DND-41 (cell line): Measurements from ENCODE around the gene NACC2.

Source experiments
- ATAC-seq: fragments of 200-7000 bp; cut with Tn5 transposase; 3 replicates; pipeline ENCODE4 v1.9.1; 2021; ENCODE audit warnings: low read depth; ENCODE audit not compliant: insufficient read depth
- DNase-seq: peaks from one replicate; pipeline ENCODE4 v3.0.0-alpha.2; 2020
- H2AFZ ChIP-seq: 2 replicates; pipeline ENCODE4 v1.6.0; 2012; ENCODE audit warnings: low read depth, low read length
- H3K27ac ChIP-seq: 2 replicates; pipeline ENCODE4 v1.5.1; 2012; ENCODE audit warnings: low read length, inconsistent platforms
- H3K27me3 ChIP-seq: fragments of 200-600 bp; sonication (generic); 2 replicates; pipeline ENCODE4 v1.6.0; 2012; ENCODE audit warnings: low read length, mild to moderate bottlenecking, inconsistent platforms; ENCODE audit not compliant: insufficient read depth, poor library complexity
- H3K36me3 ChIP-seq: 2 replicates; pipeline ENCODE4 v1.5.1; 2012; ENCODE audit warnings: low read length, inconsistent platforms; ENCODE audit not compliant: insufficient read depth
- H3K4me1 ChIP-seq: 2 replicates; pipeline ENCODE4 v1.5.1; 2012; ENCODE audit warnings: mild to moderate bottlenecking, low read length; ENCODE audit not compliant: insufficient read depth
- H3K4me2 ChIP-seq: 2 replicates; pipeline ENCODE4 v1.6.0; 2012; ENCODE audit warnings: mild to moderate bottlenecking, moderate library complexity, low read length, inconsistent platforms; ENCODE audit not compliant: insufficient read depth
- H3K4me3 ChIP-seq, 2 experiments: fragments of 200-600 bp in 1 of 2; shearing (Covaris generic) in 1 of 2; 2 replicates each; pipeline ENCODE4 v1.5.1; 2012 to 2016; ENCODE audit warnings: inconsistent platforms in 2 of 2, low read length in 2 of 2, mild to moderate bottlenecking in 2 of 2, low read depth in 1 of 2, moderate library complexity in 1 of 2
- H3K79me2 ChIP-seq: 2 replicates; pipeline ENCODE4 v1.6.0; 2012; ENCODE audit warnings: low read length, inconsistent platforms; ENCODE audit not compliant: insufficient read depth
- H3K9ac ChIP-seq: 2 replicates; pipeline ENCODE4 v1.6.0; 2012; ENCODE audit warnings: low read depth, mild to moderate bottlenecking, inconsistent platforms, low read length, moderate library complexity
- H3K9me3 ChIP-seq: 2 replicates; pipeline ENCODE4 v1.5.1; 2012; ENCODE audit warnings: low read length, moderate library complexity, mild to moderate bottlenecking, inconsistent platforms; ENCODE audit not compliant: insufficient read depth, severe bottlenecking
- H4K20me1 ChIP-seq: 2 replicates; pipeline ENCODE4 v1.6.0; 2012; ENCODE audit warnings: low read length; ENCODE audit not compliant: insufficient read depth
- CTCF ChIP-seq: IDR thresholded peaks from 2 replicates; pipeline ENCODE4 v1.5.1; 2012; ENCODE audit warnings: borderline replicate concordance, low read length, moderate library complexity, mild to moderate bottlenecking; ENCODE audit not compliant: poor library complexity, severe bottlenecking; ENCODE audit errors: extremely low read depth
- EZH2 ChIP-seq: IDR thresholded peaks from 3 replicates; pipeline ENCODE4 v1.6.1; 2012; ENCODE audit warnings: borderline replicate concordance, low read depth, mild to moderate bottlenecking, moderate library complexity, low read length, inconsistent platforms; ENCODE audit not compliant: severe bottlenecking

NACC2 gene

GRCh38 chr9:136001231-136001630, 93.9 kb downstream of the NACC2 start:
- no peak for ATAC-seq
- Histone ChIP-seq H3K4me3 (no peak overlapping the region), H3K36me3 (no peaks in the 10 kb centered on the region), H2AFZ (no peak overlapping the region), H3K27ac (no peak overlapping the region), H3K4me2 (no peak overlapping the region), H3K27me3 (no peaks in the 10 kb centered on the region), H3K9ac (no peak overlapping the region), H3K79me2 (no peaks in the 10 kb centered on the region), H4K20me1 (no peaks in the 10 kb centered on the region; the same call in 1 of the 2 replicates), H3K4me1 (no peaks in the 10 kb centered on the region), H3K9me3 (no peaks in the 10 kb centered on the region)
- TF ChIP-seq EZH2 (no peak), CTCF (no peak)
- no peak for DNase-seq

- H2AFZ ChIP-seq: no peak overlapping the region
- DNase-seq (no peak), ATAC-seq (no peak)
- H3K4me1 ChIP-seq: no peaks in the 10 kb centered on the region
- no peak overlapping the region for H3K4me3 ChIP-seq
- H3K9me3 ChIP-seq: no peaks in the 10 kb centered on the region
- no peaks in the 10 kb centered on the region; the same call in 1 of the 2 replicates for H4K20me1 ChIP-seq
- no peak overlapping the region for H3K4me2 ChIP-seq
- no peaks in the 10 kb centered on the region for H3K27me3 ChIP-seq
- H3K79me2 ChIP-seq: no peaks in the 10 kb centered on the region
- H3K27ac ChIP-seq: no peak overlapping the region
- TF ChIP-seq CTCF (no peak), EZH2 (no peak)
- H3K9ac ChIP-seq: no peak overlapping the region
- H3K36me3 ChIP-seq: no peaks in the 10 kb centered on the region
These were observed 96.5 kb downstream of the NACC2 start for GRCh38 chr9:135998410-135999071.

GRCh38 chr9:135998016-135998380, 97.1 kb downstream of the NACC2 start:
- H3K27ac ChIP-seq: no peak overlapping the region
- TF ChIP-seq CTCF (no peak), EZH2 (no peak)
- no peak overlapping the region for H3K4me3 ChIP-seq
- ATAC-seq: no peak
- DNase-seq: no peak
- H4K20me1 ChIP-seq: no peaks in the 10 kb centered on the region; the same call in 1 of the 2 replicates
- no peak overlapping the region for H3K4me2 ChIP-seq
- H2AFZ ChIP-seq: no peak overlapping the region
- H3K9me3 ChIP-seq: no peaks in the 10 kb centered on the region
- H3K36me3 ChIP-seq: no peaks in the 10 kb centered on the region
- H3K79me2 ChIP-seq: no peaks in the 10 kb centered on the region
- no peaks in the 10 kb centered on the region for H3K27me3 ChIP-seq
- no peaks in the 10 kb centered on the region for H3K4me1 ChIP-seq
- no peak overlapping the region for H3K9ac ChIP-seq
